Dermis blood vessel endothelial cell (primary cell): Measurements from ENCODE around the gene KRTAP5-10. TPM values are rescaled to one million over a fixed set of nuclear protein-coding genes. Genes with fewer than 3 reads are reported as not detected.
"Not testable (repeated sequence)": the region's sequence is repeated elsewhere in the genome, so short reads cannot be mapped to it uniquely, and the experiment has no call there.

ENCODE experiments used
- DNase-seq: peaks from one replicate; pipeline ENCODE4 v3.0.0; 2010
- total RNA-seq: library from RNA; depleted of rRNA; stranded (reverse); fragments of >200 nt; gene quantifications from 2 replicates; pipeline ENCODE4 v1.2.3, GENCODE V29; 2014

Gene KRTAP5-10, protein sequence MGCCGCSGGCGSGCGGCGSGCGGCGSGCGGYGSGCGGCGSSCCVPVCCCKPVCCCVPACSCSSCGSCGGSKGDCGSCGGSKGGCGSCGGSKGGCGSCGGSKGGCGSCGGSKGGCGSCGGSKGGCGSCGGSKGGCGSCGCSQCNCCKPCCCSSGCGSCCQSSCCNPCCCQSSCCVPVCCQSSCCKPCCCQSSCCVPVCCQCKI
- total RNA-seq, result not detected in 2 replicates

DNA sequence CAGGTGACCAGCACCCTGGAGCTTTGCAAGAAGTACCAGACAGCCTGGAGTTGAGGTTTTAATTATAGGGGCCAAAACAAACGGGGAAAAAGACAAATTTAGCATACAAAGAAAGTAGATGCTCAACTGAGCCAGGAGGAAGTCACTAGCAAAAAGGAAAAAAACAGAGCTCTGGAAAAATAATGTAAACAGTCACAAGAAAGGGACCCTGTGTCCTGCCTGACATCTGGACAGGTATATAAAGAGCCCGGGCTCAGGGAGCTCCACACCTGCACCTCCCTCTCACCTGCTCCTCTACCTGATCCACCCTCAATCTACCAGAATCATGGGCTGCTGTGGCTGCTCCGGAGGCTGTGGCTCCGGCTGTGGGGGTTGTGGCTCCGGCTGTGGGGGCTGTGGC lies at the start of gene KRTAP5-10:
Gene KRTAP5-10, plus strand, starts transcription at position 301 of the 400 bp plus-strand sequence. Its CDS starts 25 bp downstream, at position 326.
- DNase-seq, result no peak

DNA sequence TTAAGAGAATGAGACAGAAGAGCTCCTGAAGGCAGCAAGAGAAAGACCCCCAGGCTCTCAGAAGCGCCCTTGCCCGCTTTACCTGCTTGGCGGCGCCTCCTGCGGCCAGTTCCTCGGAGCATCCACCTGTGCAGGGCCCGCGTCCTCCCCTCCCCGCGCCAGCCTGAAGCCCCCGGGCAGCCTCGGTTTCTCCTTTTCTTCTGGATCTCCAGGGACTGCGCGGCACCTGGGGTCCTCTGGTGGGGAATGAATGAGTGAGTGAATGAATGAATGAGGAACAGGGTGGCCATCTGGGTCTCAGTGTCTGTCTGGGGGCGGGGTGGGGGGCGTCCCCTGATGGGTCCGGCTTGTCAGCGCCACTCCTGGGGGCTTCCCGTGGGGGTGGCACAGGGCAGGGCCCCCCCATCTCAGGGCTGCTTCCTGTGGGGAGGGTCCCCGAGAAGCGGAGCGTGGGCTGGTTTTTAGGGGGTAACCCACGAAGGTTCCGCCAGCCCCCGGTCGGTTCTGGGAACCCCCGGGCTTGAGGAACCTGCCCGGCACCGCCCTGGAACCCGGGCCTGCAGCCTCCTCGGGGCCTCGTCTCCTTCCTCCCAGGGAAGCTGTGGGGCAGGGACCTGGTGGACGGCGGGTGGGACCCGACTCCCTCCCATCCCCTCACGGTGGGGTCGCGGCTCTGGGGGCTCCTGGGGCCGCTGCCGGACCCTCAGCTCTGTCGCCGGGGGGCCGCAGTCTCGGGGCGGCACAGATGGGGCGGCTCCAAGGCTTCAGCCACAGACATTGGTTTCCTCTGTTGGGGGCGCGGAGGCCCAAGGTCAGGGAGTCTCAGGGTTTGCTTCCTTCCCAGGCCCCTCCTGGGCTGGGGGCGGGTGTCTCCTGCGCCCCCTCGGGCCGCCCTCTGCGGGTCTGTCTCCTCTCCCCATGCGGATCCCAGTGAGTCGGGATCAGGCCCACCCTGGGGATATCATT lies 46.6 kb upstream of the KRTAP5-10 start:
- DNase-seq, result no peak

DNA sequence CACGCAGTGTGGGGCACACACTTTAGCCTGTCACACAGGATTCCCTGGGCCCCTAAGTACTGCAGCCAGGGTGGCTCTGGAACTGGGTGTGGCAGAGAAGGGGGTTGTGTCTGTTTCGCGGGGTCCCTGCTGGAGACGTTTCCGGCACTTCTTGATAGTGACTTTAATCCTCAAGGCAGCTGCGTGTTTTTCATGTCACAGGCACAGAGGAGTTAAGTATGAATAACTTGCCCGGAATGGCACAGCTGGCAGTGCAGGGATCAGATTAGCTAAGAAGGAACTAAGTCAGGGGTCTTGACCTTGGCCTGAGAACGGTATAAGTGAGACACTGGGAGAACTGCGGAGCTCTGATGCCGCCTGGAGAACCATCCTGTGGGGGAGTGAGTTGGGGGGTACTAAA lies 45.8 kb upstream of the KRTAP5-10 start:
- no peak for DNase-seq

DNA sequence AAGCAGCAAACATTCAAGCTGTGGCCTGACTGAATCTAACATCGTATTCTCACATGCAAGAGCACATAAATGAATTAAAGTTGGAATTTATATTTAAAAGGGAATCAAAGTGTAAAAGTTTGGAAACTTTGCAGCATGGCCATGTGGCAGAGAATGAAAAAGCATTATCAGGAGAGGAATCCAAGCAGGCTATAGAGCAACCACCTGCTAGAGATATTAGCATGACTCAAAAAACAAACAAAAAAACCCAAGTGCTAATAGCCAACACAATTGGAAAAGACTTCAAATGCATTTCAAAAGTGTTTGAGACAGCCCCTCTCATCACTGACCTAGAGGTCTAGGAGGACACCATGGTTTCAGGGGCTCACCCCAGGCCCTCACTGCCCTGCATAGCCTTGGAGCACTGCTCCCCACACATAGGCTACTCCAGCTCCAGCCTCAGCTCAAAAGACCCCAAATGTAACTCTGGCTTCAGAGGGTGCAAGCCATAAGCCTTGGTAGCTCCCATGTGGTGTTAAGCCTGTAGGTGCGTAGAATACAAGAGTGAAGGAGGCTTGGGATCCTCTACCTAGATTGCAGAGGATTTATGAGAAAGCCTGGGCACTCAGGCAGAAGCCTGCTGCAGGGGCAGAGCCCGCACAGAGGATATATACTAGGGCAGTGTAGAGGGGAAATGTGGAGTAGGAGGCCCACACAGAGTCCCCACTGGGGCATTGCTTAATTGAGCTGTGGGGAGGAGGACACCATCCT lies 40.0 kb upstream of the KRTAP5-10 start:
- DNase-seq, result no peak

DNA sequence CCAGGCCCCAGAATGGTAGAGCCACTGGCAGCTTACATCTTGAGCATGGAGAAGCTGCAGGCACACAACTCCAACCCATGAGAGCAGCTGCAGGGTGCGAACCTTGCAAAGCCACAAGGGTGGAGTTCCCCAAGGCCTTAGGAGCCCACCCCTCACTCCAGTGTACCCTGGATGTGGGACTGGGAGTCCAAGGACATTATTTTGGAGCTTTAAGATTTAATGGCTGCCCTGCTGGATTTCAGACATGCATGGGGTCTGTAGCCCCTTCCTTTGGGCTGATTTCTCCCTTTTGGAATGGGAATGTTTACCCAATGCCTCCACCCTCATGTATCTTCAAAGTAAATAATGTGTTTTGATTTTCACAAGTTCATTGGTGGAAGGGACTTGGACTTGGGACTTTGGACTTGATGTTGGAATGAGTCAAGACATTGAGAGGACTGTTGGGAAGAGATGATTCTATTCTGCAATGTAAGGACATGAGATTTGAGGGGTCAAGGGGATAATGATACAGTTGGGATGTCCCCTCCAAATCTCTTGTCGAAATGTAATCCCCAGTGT lies 39.3 kb upstream of the KRTAP5-10 start:
- DNase-seq, result no peak

DNA sequence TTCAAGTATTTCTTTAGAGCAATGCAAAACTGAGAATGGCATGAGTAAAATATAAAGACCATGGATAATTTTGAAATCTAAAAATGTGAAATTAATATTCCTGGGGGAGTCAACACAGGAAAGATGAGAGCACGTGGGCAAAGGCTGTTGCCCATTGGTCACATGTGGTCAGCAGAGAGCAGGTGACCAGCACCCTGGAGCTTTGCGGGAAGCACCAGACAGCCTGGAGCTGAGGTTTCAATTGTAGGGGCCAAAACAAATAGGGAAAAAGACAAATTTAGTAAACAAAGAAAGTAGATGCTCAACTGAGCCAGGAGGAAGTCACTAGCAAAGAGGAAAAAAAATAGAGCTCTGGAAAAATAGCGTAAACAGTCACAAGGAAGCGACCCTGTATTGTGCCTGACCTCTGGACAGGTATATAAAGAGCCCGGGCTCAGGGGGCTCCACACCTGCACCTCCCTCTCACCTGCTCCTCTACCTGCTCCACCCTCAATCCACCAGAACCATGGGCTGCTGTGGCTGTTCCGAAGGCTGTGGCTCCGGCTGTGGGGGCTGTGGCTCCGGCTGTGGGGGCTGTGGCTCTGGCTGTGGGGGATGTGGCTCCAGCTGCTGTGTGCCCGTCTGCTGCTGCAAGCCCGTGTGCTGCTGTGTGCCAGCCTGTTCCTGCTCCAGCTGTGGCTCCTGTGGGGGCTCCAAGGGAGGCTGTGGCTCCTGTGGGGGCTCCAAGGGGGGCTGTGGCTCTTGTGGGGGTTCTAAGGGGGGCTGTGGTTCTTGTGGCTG lies 38.4 kb upstream of the KRTAP5-10 start, which contains the start of gene KRTAP5-7:
Gene KRTAP5-7, plus strand, starts transcription at position 472 of the 780 bp plus-strand sequence. Its CDS starts 34 bp downstream, at position 506.
- DNase-seq, result not testable (repeated sequence)

DNA sequence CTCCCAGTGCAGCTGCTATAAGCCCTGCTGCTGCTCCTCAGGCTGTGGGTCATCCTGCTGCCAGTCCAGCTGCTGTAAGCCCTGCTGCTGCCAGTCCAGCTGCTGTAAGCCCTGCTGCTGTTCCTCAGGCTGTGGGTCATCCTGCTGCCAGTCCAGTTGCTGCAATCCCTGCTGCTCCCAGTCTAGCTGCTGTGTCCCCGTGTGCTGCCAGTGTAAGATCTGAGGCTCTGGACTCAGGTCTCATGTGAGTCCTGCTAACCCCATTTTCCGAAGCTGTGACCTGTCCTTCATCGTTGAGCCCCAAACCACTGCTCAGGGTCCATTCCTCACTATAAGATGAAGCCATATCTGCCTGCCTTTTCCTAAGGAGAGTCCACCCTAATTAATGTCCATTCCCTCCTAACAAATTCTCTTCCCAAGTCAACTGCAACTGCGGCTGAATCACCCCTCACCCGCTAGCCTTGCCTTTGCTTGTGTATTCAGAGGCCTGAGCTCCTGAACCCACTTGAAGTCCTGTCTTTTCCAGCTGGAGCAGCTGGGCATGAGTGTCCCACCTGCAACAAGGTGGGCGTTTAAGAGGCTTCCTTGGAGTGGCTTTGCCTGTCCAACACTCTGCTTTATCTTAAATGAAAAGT lies 37.7 kb upstream of the KRTAP5-10 start:
- no peak for DNase-seq

DNA sequence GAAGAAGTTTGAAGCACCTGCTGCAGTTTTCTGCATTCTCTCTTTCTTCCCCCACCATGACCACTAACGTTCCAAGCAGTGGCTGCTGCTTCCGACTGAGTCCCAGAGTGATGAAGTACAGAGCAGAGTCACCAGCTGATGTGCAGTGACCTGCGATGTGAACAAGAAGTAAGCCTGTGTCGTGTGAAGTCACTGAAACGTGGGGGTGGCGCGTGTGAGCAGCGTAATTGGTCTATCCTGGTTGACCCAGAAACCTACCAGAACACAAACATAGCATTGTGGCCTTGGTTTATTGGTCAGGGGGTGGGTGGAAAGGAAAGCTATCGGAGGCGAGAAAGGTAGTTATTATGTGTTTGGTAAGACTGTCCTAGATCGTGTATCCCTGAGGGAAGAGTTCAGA lies 34.8 kb upstream of the KRTAP5-10 start:
- no peak for DNase-seq

DNA sequence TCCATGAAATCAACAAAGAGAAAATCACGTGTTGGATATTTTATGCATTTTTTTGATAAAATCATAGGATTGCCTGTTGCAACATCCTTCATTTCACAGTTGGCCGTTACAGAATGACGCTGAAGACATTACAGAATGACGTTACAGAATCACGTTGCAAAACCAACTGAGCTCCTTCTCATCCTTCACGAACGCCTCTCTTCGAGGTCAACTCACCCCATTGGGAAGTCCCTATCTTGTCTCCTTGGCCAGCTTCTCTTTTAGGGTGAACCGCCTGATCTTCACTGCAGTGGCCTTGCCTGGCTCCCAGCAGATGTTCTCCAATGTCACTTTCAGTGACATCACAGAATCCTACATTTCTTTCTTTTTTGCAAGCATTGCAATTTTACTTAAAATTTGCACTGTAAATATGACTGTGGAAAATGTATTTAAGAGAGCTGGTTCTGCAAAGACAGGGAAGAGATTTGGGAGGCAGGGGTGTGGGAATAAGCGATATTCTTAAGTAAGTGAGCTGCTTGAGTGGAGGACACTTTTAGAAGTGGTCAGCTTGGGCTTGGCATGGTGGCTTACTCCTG lies 33.2 kb upstream of the KRTAP5-10 start:
- no peak for DNase-seq

DNA sequence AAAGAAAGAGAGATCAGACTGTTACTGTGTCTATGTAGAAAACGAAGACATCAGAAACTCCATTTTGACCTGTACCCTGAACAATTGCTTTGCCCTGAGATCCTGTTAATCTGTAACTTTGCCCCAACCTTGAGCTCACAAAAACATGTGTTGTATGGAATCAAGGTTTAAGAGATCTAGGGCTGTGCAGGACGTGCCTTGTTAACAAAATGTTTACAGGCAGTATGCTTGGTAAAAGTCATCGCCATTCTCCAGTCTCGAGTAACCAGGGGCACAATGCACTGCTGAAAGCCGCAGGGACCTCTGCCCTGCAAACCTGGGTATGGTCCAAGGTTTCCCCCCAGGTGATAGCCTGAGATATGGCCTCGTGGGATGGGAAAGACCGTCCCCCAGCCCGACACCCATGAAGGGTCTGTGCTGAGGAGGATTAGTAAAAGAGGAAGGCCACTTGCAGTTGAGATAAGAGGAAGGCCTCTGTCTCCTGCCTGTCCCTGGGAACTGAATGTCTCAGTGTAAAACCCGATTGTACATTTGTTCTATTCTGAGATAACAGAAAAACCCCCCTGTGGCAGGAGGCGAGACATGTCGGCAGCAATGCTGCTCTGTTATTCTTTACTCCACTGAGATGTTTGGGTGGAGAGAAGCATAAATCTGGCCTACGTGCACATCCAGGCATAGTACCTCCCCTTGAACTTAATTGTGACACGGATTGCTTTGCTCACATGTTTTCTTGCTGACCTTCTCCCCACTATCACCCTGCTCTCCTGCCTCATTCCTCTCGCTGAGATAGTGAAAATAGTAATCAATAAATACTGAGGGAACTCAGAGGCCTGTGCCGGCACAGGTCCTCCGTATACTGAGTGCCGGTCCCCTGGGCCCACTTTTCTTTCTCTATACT lies 30.4 kb upstream of the KRTAP5-10 start:
- DNase-seq, result not testable (repeated sequence)

DNA sequence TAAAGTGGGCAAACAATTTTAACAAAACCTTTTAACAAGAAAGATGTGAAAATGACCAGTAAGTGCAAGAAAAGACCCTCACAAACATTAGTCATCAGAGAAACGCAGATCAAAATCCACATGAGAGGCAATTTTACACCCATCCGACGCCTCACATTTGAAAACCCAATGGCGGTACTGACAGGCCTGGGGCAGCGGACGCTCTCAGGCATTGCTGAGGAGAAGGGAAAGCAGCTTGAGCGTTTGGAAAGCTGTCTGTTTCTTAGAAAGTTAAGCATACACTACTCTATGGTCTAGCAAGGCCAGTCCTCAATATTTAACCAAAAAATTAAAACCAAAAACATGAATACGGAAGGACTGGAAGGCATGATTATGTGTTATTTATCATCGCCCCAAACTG lies 29.5 kb upstream of the KRTAP5-10 start:
- DNase-seq, result no peak

DNA sequence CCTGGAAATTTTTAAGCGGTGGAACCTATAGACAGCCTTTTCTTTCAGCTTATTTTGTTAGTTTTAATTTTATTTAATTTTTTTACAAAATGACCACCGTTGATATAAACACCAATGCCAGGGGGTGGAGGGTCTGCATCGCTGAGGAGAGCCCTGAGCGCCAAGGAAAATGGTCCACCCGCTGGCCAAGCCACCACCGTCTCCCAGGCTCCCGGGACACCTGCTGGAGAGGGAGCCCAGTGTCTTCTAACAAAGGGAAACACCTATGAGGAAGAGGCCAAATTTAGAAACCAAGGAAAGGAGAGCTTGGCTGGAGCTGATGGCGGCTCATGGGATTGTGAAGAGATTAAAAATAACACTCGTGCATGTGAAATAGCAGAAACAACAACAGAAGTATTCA lies 27.8 kb upstream of the KRTAP5-10 start:
- DNase-seq, result no peak

DNA sequence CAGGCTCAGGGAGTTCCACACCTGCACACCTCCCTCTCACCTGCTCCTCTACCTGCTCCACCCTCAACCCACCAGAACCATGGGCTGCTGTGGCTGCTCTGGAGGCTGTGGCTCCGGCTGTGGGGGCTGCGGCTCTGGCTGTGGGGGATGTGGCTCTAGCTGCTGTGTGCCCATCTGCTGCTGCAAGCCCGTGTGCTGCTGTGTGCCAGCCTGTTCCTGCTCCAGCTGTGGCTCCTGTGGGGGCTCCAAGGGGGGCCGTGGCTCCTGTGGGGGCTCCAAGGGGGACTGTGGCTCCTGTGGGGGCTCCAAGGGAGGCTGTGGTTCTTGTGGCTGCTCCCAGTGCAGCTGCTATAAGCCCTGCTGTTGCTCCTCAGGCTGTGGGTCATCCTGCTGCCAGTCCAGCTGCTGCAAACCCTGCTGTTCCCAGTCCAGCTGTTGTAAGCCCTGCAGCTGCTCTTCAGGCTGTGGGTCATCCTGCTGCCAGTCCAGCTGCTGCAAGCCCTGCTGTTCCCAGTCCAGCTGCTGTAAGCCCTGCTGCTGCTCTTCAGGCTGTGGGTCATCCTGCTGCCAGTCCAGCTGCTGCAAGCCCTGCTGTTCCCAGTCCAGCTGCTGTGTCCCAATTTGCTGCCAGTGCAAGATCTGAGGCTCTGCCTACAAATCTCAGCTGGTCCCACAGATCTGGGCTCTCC lies 27.2 kb upstream of the KRTAP5-10 start, which contains the start of gene KRTAP5-8:
Gene KRTAP5-8, plus strand, starts transcription at position 49 of the 689 bp plus-strand sequence. Its CDS starts 31 bp downstream, at position 80.
- DNase-seq, result not testable (repeated sequence)

DNA sequence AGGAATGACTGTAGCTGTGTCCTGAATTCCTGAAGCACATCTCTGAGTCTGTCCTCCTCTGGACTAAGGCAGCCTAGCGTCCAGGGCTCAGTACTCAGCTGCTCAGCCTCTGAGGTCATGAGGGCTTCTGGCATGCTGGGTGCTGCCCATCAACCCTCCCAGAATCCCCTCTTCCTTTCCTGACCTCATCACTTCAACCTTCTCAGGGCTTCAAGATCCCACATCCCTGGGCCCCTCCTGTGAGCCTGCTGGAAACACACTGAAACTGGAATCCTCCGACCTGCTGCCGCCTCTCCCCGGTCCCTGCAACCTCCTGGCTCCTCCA lies 26.7 kb upstream of the KRTAP5-10 start:
- DNase-seq, result no peak

DNA sequence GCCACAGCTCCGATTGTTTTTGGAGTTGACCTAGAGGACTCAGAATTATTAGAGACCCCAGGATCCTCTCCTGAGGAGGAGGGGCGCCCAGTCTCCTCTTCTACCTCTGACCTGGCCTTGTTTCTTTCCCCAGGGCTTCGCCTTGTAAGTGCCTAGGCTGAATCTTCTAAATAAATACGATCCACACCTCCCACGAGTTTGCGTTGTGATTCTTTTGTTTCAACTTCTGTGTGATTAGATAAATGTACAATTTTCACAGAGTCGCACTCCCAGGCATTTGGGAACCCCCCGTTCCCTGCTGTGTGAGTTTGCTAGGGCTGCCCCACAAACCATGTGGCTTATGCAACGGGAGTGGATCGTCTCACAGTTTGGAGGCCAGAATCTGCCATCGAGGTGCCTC lies 26.3 kb upstream of the KRTAP5-10 start:
- DNase-seq, result no peak

DNA sequence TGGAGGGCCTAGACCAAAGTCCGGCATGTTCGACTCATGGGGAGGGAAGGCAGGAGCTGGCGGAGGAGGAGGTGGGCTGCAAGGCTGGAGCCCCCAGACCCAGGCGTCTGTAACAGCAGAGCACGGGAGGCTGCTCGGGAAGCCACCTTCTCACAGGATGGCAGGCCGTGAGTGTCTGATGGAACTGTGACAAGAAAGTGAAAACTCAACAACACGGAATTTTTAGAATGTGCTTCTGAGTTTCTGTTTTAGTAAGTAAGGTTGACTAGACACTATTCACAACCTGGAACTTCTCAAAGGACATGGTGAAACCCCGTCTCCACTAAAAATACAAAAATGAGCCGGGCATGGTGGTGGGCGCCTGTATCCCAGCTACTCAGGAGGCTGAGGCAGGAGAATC lies 25.4 kb upstream of the KRTAP5-10 start:
- DNase-seq, result not testable (repeated sequence)

DNA sequence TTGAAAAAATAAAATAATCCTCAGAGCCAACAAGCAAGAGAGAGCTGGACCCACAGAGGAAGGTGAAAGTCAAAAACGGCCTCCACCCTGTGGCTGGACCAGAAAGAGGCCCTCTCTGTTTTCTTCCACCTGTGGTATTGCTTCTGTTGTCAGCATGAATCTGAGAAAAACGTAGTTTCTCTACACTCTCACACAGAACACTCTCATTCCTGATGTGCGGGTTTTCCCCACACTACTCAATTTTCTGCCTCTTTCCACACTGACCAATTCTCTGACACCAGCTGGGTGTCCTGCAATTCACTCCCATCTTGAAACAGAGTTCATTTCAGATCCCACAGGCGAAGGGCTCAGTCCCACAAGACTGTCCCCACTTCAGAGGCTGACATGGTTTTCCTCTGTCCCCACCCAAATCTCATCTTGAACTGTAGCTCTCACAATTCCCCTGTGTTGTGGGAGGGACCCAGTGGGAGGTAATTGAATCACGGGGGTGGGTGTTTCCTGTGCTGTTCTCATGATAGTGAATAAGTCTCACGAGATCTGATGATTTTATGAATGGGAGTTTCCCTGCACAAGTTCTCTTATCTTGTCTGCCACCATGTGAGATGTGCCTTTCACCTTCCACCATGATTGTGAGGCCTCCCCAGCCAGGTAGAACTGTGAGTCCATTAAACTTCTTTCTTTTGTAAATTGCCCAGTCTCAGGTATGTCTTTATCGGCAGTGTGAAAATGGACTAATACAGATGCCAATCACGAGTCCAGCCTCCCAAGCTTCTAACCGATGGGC lies 24.6 kb upstream of the KRTAP5-10 start:
- not testable (repeated sequence) for DNase-seq

DNA sequence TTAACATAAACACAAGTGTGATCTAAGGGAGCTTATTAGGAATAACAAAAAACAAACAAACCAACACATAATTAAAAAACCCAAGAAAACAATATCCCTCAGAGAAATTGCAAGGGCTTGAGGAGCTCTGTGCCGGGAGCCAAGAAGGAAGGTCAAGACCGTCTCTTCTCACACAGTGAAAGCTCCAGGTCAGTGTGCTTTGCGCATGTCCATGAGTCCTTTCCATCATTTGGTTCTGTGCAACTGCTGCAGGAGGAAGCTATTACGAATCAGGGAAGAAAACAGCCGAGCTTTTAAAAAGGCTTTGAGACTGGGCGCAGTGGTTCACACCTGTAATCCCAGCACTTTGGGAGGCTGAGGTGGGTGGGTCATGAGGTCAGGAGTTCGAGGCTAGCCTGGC lies 23.0 kb upstream of the KRTAP5-10 start:
- no peak for DNase-seq
